SK-N-SH (cell line): ENCODE results near the gene ELOA. TPM values are rescaled to one million over a fixed set of nuclear protein-coding genes. Genes with fewer than 3 reads are reported as not detected.

Experiments used
- CTCF ChIA-PET: fragments of 300-600, 350-600 bp; formaldehyde crosslinking; extraction: SDS; loops from one replicate; lab custom pipeline; 2021; lab: Yijun Ruan, JAX
- POLR2A ChIA-PET: fragments of 350-600 bp; sonication (Branson Sonifier 250); formaldehyde crosslinking; extraction: SDS; loops from one replicate; lab custom pipeline; 2020; ENCODE audit warnings: antibody characterized with exemption, inconsistent platforms; lab: Yijun Ruan, JAX
- DNase-seq: peaks from one replicate; pipeline ENCODE4 v3.0.0; 2012
- H2AFZ ChIP-seq: fragments of 200-600 bp; sonication (generic); 2 replicates; pipeline ENCODE4 v1.8.1; 2016; ENCODE audit warnings: antibody characterized with exemption, mild to moderate bottlenecking, low read depth
- H3F3A ChIP-seq: fragments of 200-600 bp; sonication (generic); replicated peaks from 2 replicates; pipeline ENCODE3; 2016; ENCODE audit warnings: antibody characterized with exemption, mild to moderate bottlenecking; ENCODE audit not compliant: insufficient read depth
- H3K27ac ChIP-seq, 2 experiments: fragments of 200-500 bp in 1 of 2; fragments of 200-600 bp in 1 of 2; sonication (Bioruptor generic) in 1 of 2; sonication (generic), shearing (Covaris generic) in 1 of 2; 2 replicates each; pipeline versions ENCODE4 v1.5.1 to v1.6.1; 2014 to 2016; ENCODE audit warnings: low read depth in 2 of 2, inconsistent platforms in 1 of 2, low read length in 1 of 2, mild to moderate bottlenecking in 1 of 2, mixed read lengths in 1 of 2
- H3K27me3 ChIP-seq: fragments of 200-600 bp; sonication (generic), shearing (Covaris generic); 2 replicates; pipeline ENCODE4 v1.6.1; 2016; ENCODE audit warnings: mixed run types; ENCODE audit not compliant: insufficient read depth
- H3K36me3 ChIP-seq, 2 experiments: fragments of 200-500 bp in 1 of 2; fragments of 200-600 bp in 1 of 2; sonication (Bioruptor generic) in 1 of 2; sonication (generic) in 1 of 2; replicated peaks in 1 of 2; 2 replicates each; pipeline versions ENCODE3 to v1.5.1; 2014 to 2016; ENCODE audit warnings: low read length in 1 of 2, mild to moderate bottlenecking in 1 of 2; ENCODE audit not compliant: insufficient read depth in 2 of 2, control insufficient read depth in 1 of 2
- H3K4me1 ChIP-seq, 2 experiments: fragments of 200-500 bp in 1 of 2; fragments of 200-600 bp in 1 of 2; sonication (Bioruptor generic) in 1 of 2; sonication (generic), shearing (Covaris generic) in 1 of 2; 2 replicates each; pipeline versions ENCODE4 v1.5.1 to v1.6.1; 2014 to 2016; ENCODE audit warnings: low read depth in 1 of 2, low read length in 1 of 2, mixed run types in 1 of 2; ENCODE audit not compliant: insufficient read depth in 2 of 2, control insufficient read depth in 1 of 2
- H3K4me2 ChIP-seq: fragments of 200-600 bp; sonication (generic), shearing (Covaris generic); 2 replicates; pipeline ENCODE4 v1.6.1; 2017; ENCODE audit warnings: mixed run types
- H3K4me3 ChIP-seq, 2 experiments: fragments of 200-500 bp in 1 of 2; fragments of 200-600 bp in 1 of 2; sonication (Bioruptor generic) in 1 of 2; sonication (generic), shearing (Covaris generic) in 1 of 2; 2 replicates each; pipeline versions ENCODE4 v1.5.1 to v1.8.1; 2014 to 2016; ENCODE audit warnings: low read depth in 2 of 2, inconsistent platforms in 1 of 2, low read length in 1 of 2, mild to moderate bottlenecking in 1 of 2, mixed read lengths in 1 of 2, moderate library complexity in 1 of 2
- H3K79me2 ChIP-seq: fragments of 200-600 bp; sonication (generic); 2 replicates; pipeline ENCODE4 v1.8.1; 2017; ENCODE audit warnings: mild to moderate bottlenecking; ENCODE audit not compliant: insufficient read depth
- H3K9ac ChIP-seq: fragments of 200-600 bp; sonication (generic); 2 replicates; pipeline ENCODE4 v1.6.1; 2017; ENCODE audit warnings: mixed run types
- H3K9me2 ChIP-seq: fragments of 200-600 bp; sonication (generic); 2 replicates; pipeline ENCODE4 v1.6.1; 2017; ENCODE audit warnings: mixed run types
- H3K9me3 ChIP-seq: fragments of 200-600 bp; sonication (generic); 2 replicates; pipeline ENCODE4 v1.6.1; 2017; ENCODE audit warnings: mixed run types, mild to moderate bottlenecking, moderate library complexity
- H4K20me1 ChIP-seq: fragments of 200-600 bp; sonication (generic); 2 replicates; pipeline ENCODE4 v1.6.1; 2017; ENCODE audit warnings: mild to moderate bottlenecking, mixed run types; ENCODE audit not compliant: insufficient read depth
- CHD2 ChIP-seq: fragments of 150-350 bp; IDR thresholded peaks from 2 replicates; pipeline ENCODE4 v1.6.1; 2018; ENCODE audit warnings: low read length; ENCODE audit not compliant: partially characterized antibody
- EP300 ChIP-seq, 2 experiments: IDR thresholded peaks; 2 replicates each; pipeline versions ENCODE4 v1.4.0 to v1.6.1; 2012; ENCODE audit warnings: borderline replicate concordance in 1 of 2, low read depth in 1 of 2, low read length in 1 of 2
- EZH2phosphoT487 ChIP-seq: fragments of 200-600 bp; sonication (generic); IDR thresholded peaks from 2 replicates; pipeline ENCODE4 v1.6.1; 2017; ENCODE audit warnings: low read depth, mixed run types, mild to moderate bottlenecking, antibody characterized with exemption, moderate library complexity, borderline replicate concordance
- FOSL2 ChIP-seq: IDR thresholded peaks from 2 replicates; pipeline ENCODE4 v1.4.0; 2012; ENCODE audit warnings: low read depth, mild to moderate bottlenecking, moderate library complexity, borderline replicate concordance
- FOXM1 ChIP-seq: IDR thresholded peaks from 2 replicates; pipeline ENCODE4 v1.4.0; 2012; ENCODE audit warnings: low read depth, mild to moderate bottlenecking
- GATA2 ChIP-seq: sonication (generic); formaldehyde crosslinking; IDR thresholded peaks from 2 replicates; pipeline ENCODE4 v1.5.0; 2020; ENCODE audit warnings: mild to moderate bottlenecking, missing genetic modification reagents
- MXI1 ChIP-seq: IDR thresholded peaks from 2 replicates; pipeline ENCODE4 v1.6.1; 2012; ENCODE audit warnings: mild to moderate bottlenecking, low read depth, low read length, improper control_type of control experiment
- NFIC ChIP-seq: IDR thresholded peaks from 2 replicates; pipeline ENCODE4 v1.4.0; 2012; ENCODE audit warnings: borderline replicate concordance
- RCOR1 ChIP-seq: fragments of 150-350 bp; IDR thresholded peaks from 2 replicates; pipeline ENCODE4 v1.6.1; 2017; ENCODE audit warnings: antibody characterized with exemption, low read length
- RFX5 ChIP-seq: IDR thresholded peaks from 2 replicates; pipeline ENCODE4 v1.6.1; 2012; ENCODE audit warnings: mild to moderate bottlenecking, improper control_type of control experiment, low read length
- RXRA ChIP-seq: IDR thresholded peaks from 2 replicates; pipeline ENCODE4 v1.4.0; 2012; ENCODE audit warnings: low read depth, mild to moderate bottlenecking, borderline replicate concordance
- SIN3A ChIP-seq: IDR thresholded peaks from 2 replicates; pipeline ENCODE4 v1.6.1; 2012; ENCODE audit warnings: low read depth, mild to moderate bottlenecking, low read length, moderate library complexity, borderline replicate concordance
- TAF1 ChIP-seq: IDR thresholded peaks from 2 replicates; pipeline ENCODE4 v1.6.1; 2012; ENCODE audit warnings: low read depth, mild to moderate bottlenecking, low read length, moderate library complexity, borderline replicate concordance
- TCF12 ChIP-seq: IDR thresholded peaks from 2 replicates; pipeline ENCODE4 v1.4.0; 2012
- TEAD4 ChIP-seq: IDR thresholded peaks from 2 replicates; pipeline ENCODE4 v1.4.0; 2012; ENCODE audit warnings: mild to moderate bottlenecking, borderline replicate concordance; ENCODE audit not compliant: insufficient read depth
- YY1 ChIP-seq: IDR thresholded peaks from 2 replicates; pipeline ENCODE4 v1.4.0; 2012; ENCODE audit warnings: low read depth, mild to moderate bottlenecking
- WGBS: methylation state at CpG from one replicate; pipeline ENCODE4 v1.1.6; 2017; ENCODE audit warnings: low lambda C conversion rate; 5-methylcytosine and 5-hydroxymethylcytosine counted together
- polyA plus RNA-seq, 3 experiments: library from polyadenylated mRNA; depleted of rRNA; stranded (reverse); fragments of >200 nt; gene quantifications; 2 replicates each; pipeline ENCODE4 v1.2.3, GENCODE V29; 2012
- TF ChIP-seq, protein P1 (sequence below): IDR thresholded peaks from 2 replicates; pipeline ENCODE4 v1.4.0; 2012; ENCODE audit warnings: low read depth, borderline replicate concordance
- TF ChIP-seq, protein P2 (sequence below): IDR thresholded peaks from 2 replicates; pipeline ENCODE4 v1.6.1; 2012; ENCODE audit warnings: mild to moderate bottlenecking, low read depth, low read length, moderate library complexity
- TF ChIP-seq, protein P3 (sequence below): IDR thresholded peaks from 2 replicates; pipeline ENCODE4 v1.4.0; 2012; ENCODE audit warnings: low read depth
- TF ChIP-seq, protein P4 (sequence below): IDR thresholded peaks from 2 replicates; pipeline ENCODE4 v1.4.0; 2012; ENCODE audit warnings: low read depth, borderline replicate concordance
- TF ChIP-seq, protein P5 (sequence below): fragments of 200-600 bp; sonication (generic); IDR thresholded peaks from 2 replicates; pipeline ENCODE4 v1.6.1; 2017; ENCODE audit warnings: antibody characterized with exemption, mild to moderate bottlenecking, moderate library complexity

ELOA gene
- polyA plus RNA-seq, 1 of the 3 experiments (the other 2 are of a cell fraction), result 14.5 TPM

DNA sequence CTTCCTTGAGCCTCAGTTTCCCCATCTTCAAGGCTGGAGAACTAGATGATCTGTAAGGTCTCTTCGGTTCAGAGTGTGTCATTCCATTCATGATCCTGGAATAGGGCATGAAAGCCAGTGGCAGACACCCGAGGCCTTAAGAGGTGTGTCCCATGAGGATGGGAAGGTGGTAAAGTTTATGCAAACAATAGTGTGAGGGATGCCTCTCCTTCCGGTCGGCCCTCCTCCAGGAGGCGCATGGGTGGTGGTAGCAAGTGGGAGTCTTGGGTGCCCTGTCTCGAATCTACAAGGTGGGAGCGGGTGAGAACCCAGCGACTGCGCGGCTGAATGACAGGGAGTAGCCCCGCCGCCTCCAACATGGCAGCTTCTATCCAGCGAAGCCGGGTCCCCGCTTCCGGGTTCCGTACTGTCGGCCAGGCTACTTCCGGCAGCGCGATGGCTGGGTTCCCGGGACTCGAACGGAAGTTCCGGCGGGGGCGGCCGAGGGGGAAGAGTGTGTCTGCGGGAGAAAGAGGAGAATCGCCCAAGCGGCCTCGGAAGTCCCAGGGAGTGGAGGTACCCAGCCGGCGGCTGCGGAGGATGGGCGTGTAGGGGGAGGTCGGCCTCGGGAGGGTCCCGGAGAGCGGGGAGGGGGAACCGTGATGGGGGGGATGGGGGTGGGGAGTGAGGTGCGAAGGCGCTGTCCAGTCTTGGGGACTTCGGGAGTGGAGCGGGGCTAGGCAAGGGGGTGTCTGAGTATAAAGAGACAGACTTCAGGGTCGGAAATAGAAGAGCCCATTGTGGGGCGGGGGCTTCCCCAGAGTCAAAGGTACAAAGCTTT lies 47.6 kb downstream of the ELOA start, which contains the start of gene LYPLA2:
LYPLA2 (plus strand) TSS at position 450 of the 820 bp plus-strand sequence. CDS start 1,538 bp downstream, outside the sequence.
- peaks cover 25% of the 10 kb centered on the region for H3F3A ChIP-seq
- H3K4me2 ChIP-seq, result peak within 1 kb of the TSS; percentile 100
- peaks cover 38 to 43% of the 10 kb centered on the region in 2 experiments for H3K36me3 ChIP-seq
- no peaks in the 10 kb centered on the region for H4K20me1 ChIP-seq
- H2AFZ ChIP-seq, result peak within 1 kb of the TSS; percentile 86
- peaks cover 6 to 21% of the 10 kb centered on the region in 2 experiments; a peak in 3 of 4 replicates for H3K4me1 ChIP-seq
- DNase-seq, result peak; percentile 94
- POLR2A ChIA-PET, result interaction anchor here (0.9 to 2.3 kb wide), 5 partner anchors 10 to 48 kb away, joined by 3 to 17 read pairs (median 3); partner anchors contain the start of genes ELOA, GALE and PITHD1
- peak within 1 kb of the TSS; percentile 73 to 91 for H3K27ac ChIP-seq
- no peaks in the 10 kb centered on the region for H3K9me2 ChIP-seq
- H3K9ac ChIP-seq, result peak within 1 kb of the TSS; percentile 86
- H3K9me3 ChIP-seq, result no peaks in the 10 kb centered on the region
- no peaks in the 10 kb centered on the region for H3K27me3 ChIP-seq
- CTCF ChIA-PET, result interaction anchor here (1.2 to 3.0 kb wide), 5 partner anchors 9 to 126 kb away, joined by 3 to 14 read pairs (median 9); partner anchors contain the start of gene GALE
- H3K79me2 ChIP-seq, result peaks cover 37% of the 10 kb centered on the region
- peak within 1 kb of the TSS; percentile 97 to 98 for H3K4me3 ChIP-seq
- WGBS, result 1% methylated on average over 44 of the region's 47 CpGs
- no peak for TF ChIP-seq TEAD4
- no peak for TF ChIP-seq RCOR1
- peak; percentile 87 for TF ChIP-seq MXI1
- TF ChIP-seq EZH2phosphoT487, result no peak
- no peak for TF ChIP-seq RFX5
- TF ChIP-seq RXRA, result no peak
- TF ChIP-seq, protein P1, sequence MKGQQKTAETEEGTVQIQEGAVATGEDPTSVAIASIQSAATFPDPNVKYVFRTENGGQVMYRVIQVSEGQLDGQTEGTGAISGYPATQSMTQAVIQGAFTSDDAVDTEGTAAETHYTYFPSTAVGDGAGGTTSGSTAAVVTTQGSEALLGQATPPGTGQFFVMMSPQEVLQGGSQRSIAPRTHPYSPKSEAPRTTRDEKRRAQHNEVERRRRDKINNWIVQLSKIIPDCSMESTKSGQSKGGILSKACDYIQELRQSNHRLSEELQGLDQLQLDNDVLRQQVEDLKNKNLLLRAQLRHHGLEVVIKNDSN, result no peak
- TF ChIP-seq FOXM1, result no peak
- TF ChIP-seq TAF1, result peak; percentile 80
- peak in 1 of 2 experiments; percentile 27; a peak in 1 of 4 replicates for TF ChIP-seq EP300 (IDR thresholded peaks at IDR 0.05; ENCODE audit: borderline replicate concordance in 1 of 2, low read depth in 1 of 2, low read length in 1 of 2)
- peak; percentile 8; the same call in 1 of the 2 replicates for TF ChIP-seq TCF12
- peak; percentile 25; the same call in 1 of the 2 replicates for TF ChIP-seq NFIC
- TF ChIP-seq, protein P2, sequence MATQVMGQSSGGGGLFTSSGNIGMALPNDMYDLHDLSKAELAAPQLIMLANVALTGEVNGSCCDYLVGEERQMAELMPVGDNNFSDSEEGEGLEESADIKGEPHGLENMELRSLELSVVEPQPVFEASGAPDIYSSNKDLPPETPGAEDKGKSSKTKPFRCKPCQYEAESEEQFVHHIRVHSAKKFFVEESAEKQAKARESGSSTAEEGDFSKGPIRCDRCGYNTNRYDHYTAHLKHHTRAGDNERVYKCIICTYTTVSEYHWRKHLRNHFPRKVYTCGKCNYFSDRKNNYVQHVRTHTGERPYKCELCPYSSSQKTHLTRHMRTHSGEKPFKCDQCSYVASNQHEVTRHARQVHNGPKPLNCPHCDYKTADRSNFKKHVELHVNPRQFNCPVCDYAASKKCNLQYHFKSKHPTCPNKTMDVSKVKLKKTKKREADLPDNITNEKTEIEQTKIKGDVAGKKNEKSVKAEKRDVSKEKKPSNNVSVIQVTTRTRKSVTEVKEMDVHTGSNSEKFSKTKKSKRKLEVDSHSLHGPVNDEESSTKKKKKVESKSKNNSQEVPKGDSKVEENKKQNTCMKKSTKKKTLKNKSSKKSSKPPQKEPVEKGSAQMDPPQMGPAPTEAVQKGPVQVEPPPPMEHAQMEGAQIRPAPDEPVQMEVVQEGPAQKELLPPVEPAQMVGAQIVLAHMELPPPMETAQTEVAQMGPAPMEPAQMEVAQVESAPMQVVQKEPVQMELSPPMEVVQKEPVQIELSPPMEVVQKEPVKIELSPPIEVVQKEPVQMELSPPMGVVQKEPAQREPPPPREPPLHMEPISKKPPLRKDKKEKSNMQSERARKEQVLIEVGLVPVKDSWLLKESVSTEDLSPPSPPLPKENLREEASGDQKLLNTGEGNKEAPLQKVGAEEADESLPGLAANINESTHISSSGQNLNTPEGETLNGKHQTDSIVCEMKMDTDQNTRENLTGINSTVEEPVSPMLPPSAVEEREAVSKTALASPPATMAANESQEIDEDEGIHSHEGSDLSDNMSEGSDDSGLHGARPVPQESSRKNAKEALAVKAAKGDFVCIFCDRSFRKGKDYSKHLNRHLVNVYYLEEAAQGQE, result peak; percentile 42; the same call in 1 of the 2 replicates
- peak; percentile 97 for TF ChIP-seq YY1
- peak; percentile 63 for TF ChIP-seq CHD2
- peak; percentile 93 for TF ChIP-seq SIN3A
- TF ChIP-seq, protein P3, sequence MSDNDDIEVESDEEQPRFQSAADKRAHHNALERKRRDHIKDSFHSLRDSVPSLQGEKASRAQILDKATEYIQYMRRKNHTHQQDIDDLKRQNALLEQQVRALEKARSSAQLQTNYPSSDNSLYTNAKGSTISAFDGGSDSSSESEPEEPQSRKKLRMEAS, result peak; percentile 86
- TF ChIP-seq GATA2 (CRISPR knock-in tag), result no peak
- TF ChIP-seq, protein P4, sequence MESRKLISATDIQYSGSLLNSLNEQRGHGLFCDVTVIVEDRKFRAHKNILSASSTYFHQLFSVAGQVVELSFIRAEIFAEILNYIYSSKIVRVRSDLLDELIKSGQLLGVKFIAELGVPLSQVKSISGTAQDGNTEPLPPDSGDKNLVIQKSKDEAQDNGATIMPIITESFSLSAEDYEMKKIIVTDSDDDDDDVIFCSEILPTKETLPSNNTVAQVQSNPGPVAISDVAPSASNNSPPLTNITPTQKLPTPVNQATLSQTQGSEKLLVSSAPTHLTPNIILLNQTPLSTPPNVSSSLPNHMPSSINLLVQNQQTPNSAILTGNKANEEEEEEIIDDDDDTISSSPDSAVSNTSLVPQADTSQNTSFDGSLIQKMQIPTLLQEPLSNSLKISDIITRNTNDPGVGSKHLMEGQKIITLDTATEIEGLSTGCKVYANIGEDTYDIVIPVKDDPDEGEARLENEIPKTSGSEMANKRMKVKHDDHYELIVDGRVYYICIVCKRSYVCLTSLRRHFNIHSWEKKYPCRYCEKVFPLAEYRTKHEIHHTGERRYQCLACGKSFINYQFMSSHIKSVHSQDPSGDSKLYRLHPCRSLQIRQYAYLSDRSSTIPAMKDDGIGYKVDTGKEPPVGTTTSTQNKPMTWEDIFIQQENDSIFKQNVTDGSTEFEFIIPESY, result peak; percentile 66; the same call in 1 of the 2 replicates
- TF ChIP-seq, protein P5, sequence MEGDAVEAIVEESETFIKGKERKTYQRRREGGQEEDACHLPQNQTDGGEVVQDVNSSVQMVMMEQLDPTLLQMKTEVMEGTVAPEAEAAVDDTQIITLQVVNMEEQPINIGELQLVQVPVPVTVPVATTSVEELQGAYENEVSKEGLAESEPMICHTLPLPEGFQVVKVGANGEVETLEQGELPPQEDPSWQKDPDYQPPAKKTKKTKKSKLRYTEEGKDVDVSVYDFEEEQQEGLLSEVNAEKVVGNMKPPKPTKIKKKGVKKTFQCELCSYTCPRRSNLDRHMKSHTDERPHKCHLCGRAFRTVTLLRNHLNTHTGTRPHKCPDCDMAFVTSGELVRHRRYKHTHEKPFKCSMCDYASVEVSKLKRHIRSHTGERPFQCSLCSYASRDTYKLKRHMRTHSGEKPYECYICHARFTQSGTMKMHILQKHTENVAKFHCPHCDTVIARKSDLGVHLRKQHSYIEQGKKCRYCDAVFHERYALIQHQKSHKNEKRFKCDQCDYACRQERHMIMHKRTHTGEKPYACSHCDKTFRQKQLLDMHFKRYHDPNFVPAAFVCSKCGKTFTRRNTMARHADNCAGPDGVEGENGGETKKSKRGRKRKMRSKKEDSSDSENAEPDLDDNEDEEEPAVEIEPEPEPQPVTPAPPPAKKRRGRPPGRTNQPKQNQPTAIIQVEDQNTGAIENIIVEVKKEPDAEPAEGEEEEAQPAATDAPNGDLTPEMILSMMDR, result no peak
- no peak for TF ChIP-seq FOSL2
